Esophagus squamous epithelium (tissue), 5 donors: ENCODE measurements around the gene BNC2. TPM values are rescaled to one million over a fixed set of nuclear protein-coding genes. Genes with fewer than 3 reads are reported as not detected.

Source experiments
- DNase-seq: peaks from one replicate; lab custom pipeline; 2025; lab: John Stamatoyannopoulos, UW
- H3K27ac ChIP-seq, 4 donors: fragments of 200-600 bp; sonication (generic); one replicate each; pipeline ENCODE4 v1.5.1; 2016 to 2019; ENCODE audit warnings: mild to moderate bottlenecking in 1 of 4
- H3K27me3 ChIP-seq, 4 donors: fragments of 200-600 bp; sonication (generic); 1 replicate in 3 of 4; 2 replicates in 1 of 4; pipeline versions ENCODE4 v1.5.1 to v1.6.0; 2017 to 2021; ENCODE audit warnings: antibody characterized with exemption in 1 of 4
- H3K36me3 ChIP-seq, 3 donors: fragments of 200-600 bp; sonication (generic); one replicate each; pipeline ENCODE4 v1.5.1; 2016 to 2019
- H3K4me1 ChIP-seq, 3 donors: fragments of 200-600 bp; sonication (generic); one replicate each; pipeline ENCODE4 v1.5.1; 2017 to 2019
- H3K4me3 ChIP-seq, 4 donors: fragments of 200-600 bp; sonication (generic); 1 replicate in 3 of 4; 2 replicates in 1 of 4; pipeline ENCODE4 v1.5.1; 2016 to 2019; ENCODE audit warnings: mild to moderate bottlenecking in 2 of 4, moderate library complexity in 1 of 4
- H3K9me3 ChIP-seq, 3 donors: fragments of 200-600 bp; sonication (generic); one replicate each; pipeline ENCODE4 v1.5.1; 2016 to 2019
- CTCF ChIP-seq, 6 experiments: fragments of 450-650 bp in 4 of 6; fragments of 200-600 bp in 2 of 6; sonication (generic) in 2 of 6; IDR thresholded peaks; one replicate each; pipeline ENCODE4 v1.5.1; 2016 to 2019; ENCODE audit warnings: antibody characterized with exemption in 6 of 6, mild to moderate bottlenecking in 4 of 6, moderate library complexity in 4 of 6
- POLR2A ChIP-seq, 4 donors: fragments of 450-650 bp; IDR thresholded peaks; one replicate each; pipeline ENCODE4 v1.6.1; 2017; ENCODE audit warnings: antibody characterized with exemption in 4 of 4, mild to moderate bottlenecking in 4 of 4, moderate library complexity in 3 of 4
- WGBS, 2 donors: methylation state at CpG; one replicate each; pipeline ENCODE4 v1.1.5; 2018; 5-methylcytosine and 5-hydroxymethylcytosine counted together
- intact Hi-C: fragments of 100-400 bp; cut with DNase I; formaldehyde crosslinking; loops from one replicate; pipeline ENCODE4 v1.15.0; 2022
- total RNA-seq, 4 donors: library from RNA; depleted of rRNA; stranded (reverse); fragments of >200 nt; gene quantifications; one replicate each; pipeline ENCODE4 v1.1.0, GENCODE V29; 2016
- donor health status: DM: yes; HTN: yes; CAD: no.

The BNC2 gene
- total RNA-seq, 4 donors from 2014 or later = 3.6 to 41.8 (median 8.5) TPM

- no peak for DNase-seq
- no peaks in the 10 kb centered on the region for H3K27me3 ChIP-seq
- intact Hi-C loops = no loop called here
Observed at GRCh38 chr9:16754662-16755061, 115.8 kb downstream of the BNC2 start.

GRCh38 chr9:16753256-16753655 lies 117.2 kb downstream of the BNC2 start:
- DNase-seq = no peak
- WGBS, 2 donors = 51 to 58% methylated on average over 2 of the region's 2 CpGs

More at GRCh38 chr9:16754662-16755061, 115.8 kb downstream of the BNC2 start:
- WGBS, 2 donors = 88 to 92% methylated on average over 3 to 4 of the region's 4 CpGs
- Histone ChIP-seq H3K4me1 (no peaks in the 10 kb centered on the region), H3K4me3 (no peak overlapping the region), H3K36me3 (no peaks in the 10 kb centered on the region), H3K27ac (no peak overlapping the region), H3K9me3 (no peaks in the 10 kb centered on the region)
- TF ChIP-seq CTCF (IDR thresholded peaks at IDR 0.05) (no peak), POLR2A (IDR thresholded peaks at IDR 0.05) (no peak)

GRCh38 chr9:16752601-16753000 lies 117.9 kb downstream of the BNC2 start:
- intact Hi-C loops = no loop called here
- H3K9me3 ChIP-seq = no peaks in the 10 kb centered on the region
- H3K4me1 ChIP-seq = no peaks in the 10 kb centered on the region
- TF ChIP-seq POLR2A (IDR thresholded peaks at IDR 0.05) (no peak), CTCF (IDR thresholded peaks at IDR 0.05) (no peak)
- H3K4me3 ChIP-seq = no peak overlapping the region
- H3K36me3 ChIP-seq = no peaks in the 10 kb centered on the region
- H3K27me3 ChIP-seq = no peaks in the 10 kb centered on the region
- no peak overlapping the region for H3K27ac ChIP-seq
- DNase-seq = no peak
- WGBS, 2 donors = 74 to 78% methylated on average over 2 of the region's 2 CpGs

More at GRCh38 chr9:16753256-16753655, 117.2 kb downstream of the BNC2 start:
- Histone ChIP-seq H3K27ac (no peak overlapping the region), H3K36me3 (no peaks in the 10 kb centered on the region), H3K4me3 (no peak overlapping the region), H3K4me1 (no peaks in the 10 kb centered on the region), H3K27me3 (no peaks in the 10 kb centered on the region), H3K9me3 (no peaks in the 10 kb centered on the region)
- TF ChIP-seq CTCF (IDR thresholded peaks at IDR 0.05) (no peak), POLR2A (IDR thresholded peaks at IDR 0.05) (no peak)
- intact Hi-C loops = no loop called here

- no peak for DNase-seq
- Histone ChIP-seq H3K9me3 (no peaks in the 10 kb centered on the region), H3K27ac (no peak overlapping the region), H3K4me3 (no peak overlapping the region), H3K36me3 (no peaks in the 10 kb centered on the region), H3K27me3 (no peaks in the 10 kb centered on the region), H3K4me1 (no peaks in the 10 kb centered on the region)
- TF ChIP-seq CTCF (IDR thresholded peaks at IDR 0.05) (no peak), POLR2A (IDR thresholded peaks at IDR 0.05) (no peak)
- WGBS, 2 donors = 81 to 91% methylated on average over 4 of the region's 4 CpGs
- intact Hi-C loops = no loop called here
Observed at GRCh38 chr9:16750553-16750952, 119.9 kb downstream of the BNC2 start.

GRCh38 chr9:16745359-16745758 lies 125.1 kb downstream of the BNC2 start:
- intact Hi-C loops = no loop called here
- no peak overlapping the region for H3K4me3 ChIP-seq
- H3K9me3 ChIP-seq = no peaks in the 10 kb centered on the region
- H3K27ac ChIP-seq = no peak overlapping the region
- no peaks in the 10 kb centered on the region for H3K36me3 ChIP-seq
- TF ChIP-seq CTCF (IDR thresholded peaks at IDR 0.05) (no peak), POLR2A (IDR thresholded peaks at IDR 0.05) (no peak)
- peaks cover 0 to 6% (median 0%) of the 10 kb centered on the region in 3 donors for H3K4me1 ChIP-seq
- WGBS, 2 donors = 75 to 76% methylated on average over 5 of the region's 5 CpGs
- H3K27me3 ChIP-seq = no peaks in the 10 kb centered on the region
- no peak for DNase-seq
